Skeletal muscle satellite cell (primary cell): ENCODE data around the gene PROM1. TPM values are rescaled to one million over a fixed set of nuclear protein-coding genes. Genes with fewer than 3 reads are reported as not detected.

Experiments
- H3K27me3 ChIP-seq: 2 replicates; pipeline ENCODE4 v1.7.0; 2013; ENCODE audit warnings: low read length; ENCODE audit not compliant: control insufficient read depth, insufficient read depth
- H3K36me3 ChIP-seq: 2 replicates; pipeline ENCODE4 v1.7.0; 2013; ENCODE audit warnings: mild to moderate bottlenecking, control low read depth, low read length; ENCODE audit not compliant: insufficient read depth
- H3K4me1 ChIP-seq: 2 replicates; pipeline ENCODE4 v1.7.0; 2013; ENCODE audit warnings: low read length; ENCODE audit not compliant: control insufficient read depth, insufficient read depth
- H3K4me2 ChIP-seq: 2 replicates; pipeline ENCODE4 v1.7.0; 2013; ENCODE audit warnings: mild to moderate bottlenecking, low read length
- H3K4me3 ChIP-seq: 2 replicates; pipeline ENCODE4 v1.7.0; 2013; ENCODE audit warnings: low read length
- H3K9ac ChIP-seq: 2 replicates; pipeline ENCODE4 v1.7.0; 2013; ENCODE audit warnings: mild to moderate bottlenecking, low read depth, low read length, moderate library complexity
- H3K9me3 ChIP-seq: replicated peaks from 2 replicates; pipeline ENCODE4 v1.7.0; 2013; ENCODE audit warnings: mild to moderate bottlenecking, control low read depth, low read length
- total RNA-seq: library from RNA; depleted of rRNA; stranded (reverse); fragments of >200 nt; gene quantifications from 2 replicates; pipeline ENCODE4 v1.2.3, GENCODE V29; 2012; rRNA removed

Gene PROM1, protein sequence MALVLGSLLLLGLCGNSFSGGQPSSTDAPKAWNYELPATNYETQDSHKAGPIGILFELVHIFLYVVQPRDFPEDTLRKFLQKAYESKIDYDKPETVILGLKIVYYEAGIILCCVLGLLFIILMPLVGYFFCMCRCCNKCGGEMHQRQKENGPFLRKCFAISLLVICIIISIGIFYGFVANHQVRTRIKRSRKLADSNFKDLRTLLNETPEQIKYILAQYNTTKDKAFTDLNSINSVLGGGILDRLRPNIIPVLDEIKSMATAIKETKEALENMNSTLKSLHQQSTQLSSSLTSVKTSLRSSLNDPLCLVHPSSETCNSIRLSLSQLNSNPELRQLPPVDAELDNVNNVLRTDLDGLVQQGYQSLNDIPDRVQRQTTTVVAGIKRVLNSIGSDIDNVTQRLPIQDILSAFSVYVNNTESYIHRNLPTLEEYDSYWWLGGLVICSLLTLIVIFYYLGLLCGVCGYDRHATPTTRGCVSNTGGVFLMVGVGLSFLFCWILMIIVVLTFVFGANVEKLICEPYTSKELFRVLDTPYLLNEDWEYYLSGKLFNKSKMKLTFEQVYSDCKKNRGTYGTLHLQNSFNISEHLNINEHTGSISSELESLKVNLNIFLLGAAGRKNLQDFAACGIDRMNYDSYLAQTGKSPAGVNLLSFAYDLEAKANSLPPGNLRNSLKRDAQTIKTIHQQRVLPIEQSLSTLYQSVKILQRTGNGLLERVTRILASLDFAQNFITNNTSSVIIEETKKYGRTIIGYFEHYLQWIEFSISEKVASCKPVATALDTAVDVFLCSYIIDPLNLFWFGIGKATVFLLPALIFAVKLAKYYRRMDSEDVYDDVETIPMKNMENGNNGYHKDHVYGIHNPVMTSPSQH
- total RNA-seq: not detected in 2 replicates

DNA sequence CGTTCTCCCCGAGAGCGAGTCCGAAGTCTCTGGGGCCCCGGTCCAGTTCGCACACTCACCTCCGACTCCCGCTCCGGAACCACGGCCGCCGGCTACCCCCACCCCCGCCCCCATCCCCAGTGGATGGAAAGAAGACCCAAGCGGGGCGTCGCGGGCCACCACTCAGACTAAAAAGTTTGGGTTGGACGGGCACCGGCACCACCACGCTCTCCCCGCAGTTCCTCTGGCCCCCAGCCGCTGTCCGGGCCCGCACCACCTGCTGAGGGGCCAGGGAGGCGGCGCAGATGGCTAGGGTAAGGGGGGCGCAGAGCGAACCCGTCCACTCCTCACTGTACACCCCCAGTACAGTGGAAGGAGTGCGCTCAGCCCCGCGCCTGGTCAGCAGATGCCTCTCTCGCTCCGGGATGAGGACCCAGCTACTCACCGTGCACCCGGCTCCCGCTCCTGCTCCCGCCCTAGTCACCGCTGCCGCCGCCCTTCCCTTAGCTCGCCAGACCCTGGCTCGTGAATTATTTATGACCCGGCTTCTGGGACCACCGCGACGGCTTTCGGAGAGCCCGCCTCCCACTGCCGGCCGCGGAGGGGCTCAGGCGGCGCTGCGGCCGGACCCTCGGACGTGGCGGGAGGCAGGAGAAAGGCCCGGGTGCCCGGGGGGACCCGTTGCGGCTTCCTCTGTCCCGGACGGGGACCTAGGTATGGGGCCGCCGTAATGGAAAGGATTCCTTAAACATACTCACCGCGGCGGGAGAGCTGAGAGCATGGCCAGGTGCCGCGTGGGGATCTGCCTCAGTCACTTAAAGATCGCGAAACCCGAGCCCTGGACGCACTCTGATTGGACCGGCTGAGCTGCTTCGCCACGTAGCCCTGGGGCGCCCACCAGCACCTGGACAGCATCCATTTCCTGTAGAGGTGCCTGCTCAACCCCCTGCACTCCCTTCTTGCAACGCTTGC lies at the start of gene PROM1:
Gene PROM1, minus strand, starts transcription at position 783 of the 951 bp plus-strand sequence. CDS start 8,117 bp downstream, outside the sequence.
- no peak within 1 kb of the TSS for H3K9ac ChIP-seq
- peak within 1 kb of the TSS; percentile 54 for H3K4me3 ChIP-seq
- no peaks in the 10 kb centered on the region for H3K36me3 ChIP-seq
- peaks cover 9% of the 10 kb centered on the region for H3K4me1 ChIP-seq
- peak within 1 kb of the TSS; percentile 63 for H3K4me2 ChIP-seq
- H3K9me3 ChIP-seq: no peaks in the 10 kb centered on the region
- peaks cover 74% of the 10 kb centered on the region for H3K27me3 ChIP-seq

DNA sequence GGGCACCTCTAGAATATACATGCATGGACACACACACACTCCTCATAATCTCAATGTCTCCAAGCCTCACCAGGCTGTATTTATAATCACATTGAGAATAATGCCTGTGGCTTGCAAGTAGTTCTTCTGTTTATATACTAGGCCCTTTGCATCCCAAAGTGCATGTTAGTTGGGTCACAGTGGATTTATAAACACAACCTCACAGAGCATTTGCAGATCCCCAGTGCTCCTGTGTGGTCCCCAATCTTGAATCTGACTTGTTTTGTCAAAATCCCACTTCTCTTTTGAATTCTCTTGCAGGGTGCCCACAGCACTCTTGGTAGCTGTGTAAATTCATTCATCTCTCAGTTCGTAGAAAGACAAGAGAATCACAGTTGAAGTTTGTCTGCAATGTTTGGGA lies 49.6 kb upstream of the PROM1 start:
- Histone ChIP-seq H3K9ac (no peak overlapping the region), H3K36me3 (no peaks in the 10 kb centered on the region), H3K4me2 (no peak overlapping the region), H3K27me3 (peaks cover 21% of the 10 kb centered on the region), H3K4me1 (no peaks in the 10 kb centered on the region), H3K4me3 (no peak overlapping the region), H3K9me3 (no peaks in the 10 kb centered on the region)

DNA sequence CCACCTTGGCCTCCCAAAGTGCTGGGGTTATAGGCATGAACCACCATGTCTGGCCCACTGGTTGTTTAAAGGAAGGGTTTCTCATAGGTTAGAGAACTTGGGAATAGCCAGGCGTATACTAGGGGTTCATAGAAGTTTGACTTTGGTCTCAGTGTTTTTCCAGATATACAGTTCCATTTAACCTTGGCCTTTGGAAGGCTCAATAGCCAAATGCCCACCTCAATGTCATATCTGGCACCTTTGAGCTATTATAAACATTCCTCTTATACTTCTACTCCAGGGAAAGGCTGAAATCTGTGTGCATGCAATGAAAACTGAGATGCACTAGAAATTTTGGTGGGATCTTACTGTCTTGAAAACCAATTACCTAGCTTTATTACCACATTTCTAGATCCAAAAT lies 47.5 kb upstream of the PROM1 start:
- Histone ChIP-seq H3K9me3 (no peaks in the 10 kb centered on the region), H3K36me3 (no peaks in the 10 kb centered on the region), H3K27me3 (peaks cover 10% of the 10 kb centered on the region), H3K9ac (no peak overlapping the region), H3K4me1 (no peaks in the 10 kb centered on the region), H3K4me3 (no peak overlapping the region), H3K4me2 (no peak overlapping the region)

DNA sequence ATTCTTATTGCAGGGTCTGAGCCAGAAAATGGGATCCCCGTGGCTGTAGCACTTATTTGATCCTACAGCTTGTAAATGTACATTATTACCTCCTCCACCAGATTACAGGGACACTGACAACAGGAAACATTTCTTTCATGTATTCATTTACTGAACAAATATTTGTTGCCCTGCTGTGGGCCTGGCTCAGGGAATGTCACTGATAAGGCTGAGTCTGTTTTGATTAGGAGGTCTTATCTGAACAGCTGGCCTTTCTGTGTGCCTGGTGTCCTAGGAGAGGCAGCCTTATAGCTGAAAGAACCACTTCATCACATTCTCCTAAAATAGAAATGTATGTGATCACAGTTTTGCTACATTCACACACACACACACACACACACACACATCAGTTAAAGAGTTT lies 45.5 kb upstream of the PROM1 start:
- Histone ChIP-seq H3K27me3 (peaks cover 8% of the 10 kb centered on the region), H3K9me3 (no peaks in the 10 kb centered on the region), H3K9ac (no peak overlapping the region), H3K4me3 (no peak overlapping the region), H3K36me3 (no peaks in the 10 kb centered on the region), H3K4me1 (no peaks in the 10 kb centered on the region), H3K4me2 (no peak overlapping the region)

DNA sequence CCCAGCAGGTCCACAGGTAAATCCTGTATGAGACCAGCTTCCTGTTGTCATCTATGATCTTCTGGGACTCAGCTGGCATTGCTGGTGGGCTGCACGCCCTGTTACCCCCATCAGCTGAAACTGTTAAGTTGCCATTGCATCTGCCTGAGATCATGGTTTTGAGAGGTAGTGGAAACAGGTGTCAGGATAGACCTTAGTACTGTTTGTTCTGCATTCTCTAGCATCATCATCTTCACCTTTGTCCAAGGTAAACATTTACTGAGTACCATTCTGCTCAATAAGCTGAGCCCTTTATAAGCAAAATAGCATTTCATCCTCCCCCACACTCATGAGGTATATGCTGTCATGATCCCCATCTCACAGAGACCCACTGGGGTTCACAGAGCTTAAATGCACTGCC lies 42.9 kb upstream of the PROM1 start:
- Histone ChIP-seq H3K4me2 (no peak overlapping the region), H3K4me3 (no peak overlapping the region), H3K4me1 (no peaks in the 10 kb centered on the region), H3K9me3 (no peaks in the 10 kb centered on the region), H3K27me3 (peaks cover 7% of the 10 kb centered on the region), H3K9ac (no peak overlapping the region), H3K36me3 (no peaks in the 10 kb centered on the region)

DNA sequence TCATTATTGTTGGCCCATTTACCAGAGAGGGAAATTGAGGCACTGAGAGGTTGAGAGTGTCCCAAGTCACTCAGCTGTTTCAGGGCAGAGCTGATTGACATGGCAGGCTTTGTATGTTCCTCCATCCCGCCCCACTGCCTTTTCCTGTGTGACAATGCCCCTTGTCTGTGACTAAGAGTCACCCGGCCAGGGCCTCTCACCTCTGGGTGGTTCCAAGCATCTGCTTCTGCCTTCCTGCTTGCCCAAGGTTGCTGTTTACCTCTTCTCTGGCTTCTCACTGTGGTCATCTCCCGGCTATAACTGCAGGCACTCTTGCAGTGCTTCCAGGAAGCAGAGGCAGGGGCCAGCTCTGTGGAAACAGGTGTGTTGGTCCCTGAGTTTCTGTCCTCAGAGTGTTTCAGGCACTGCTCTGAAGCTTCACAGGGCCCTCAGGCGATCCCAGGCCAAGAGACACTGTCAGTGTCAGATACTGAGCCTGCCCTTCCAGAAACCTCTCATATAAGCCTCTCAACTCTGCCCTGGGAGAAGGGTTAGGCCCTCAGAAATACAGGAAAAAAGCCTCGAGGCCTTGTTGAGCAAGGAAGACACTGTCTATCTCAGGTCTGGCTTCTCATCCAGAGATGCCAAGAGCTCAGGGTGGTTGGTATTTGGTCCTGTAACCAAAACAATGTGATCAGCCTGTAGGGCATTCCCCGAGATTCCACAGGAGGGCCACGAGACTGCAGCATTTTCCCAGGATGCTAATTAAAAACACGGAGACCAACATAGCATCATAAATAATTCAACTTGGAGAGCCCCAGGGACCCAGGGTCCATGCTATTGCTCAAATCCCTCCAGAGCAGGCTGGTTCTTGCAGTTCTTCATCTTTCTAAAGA lies 42.0 kb upstream of the PROM1 start:
- H3K9ac ChIP-seq: no peak overlapping the region
- no peaks in the 10 kb centered on the region for H3K4me1 ChIP-seq
- H3K36me3 ChIP-seq: no peaks in the 10 kb centered on the region
- peaks cover 7% of the 10 kb centered on the region for H3K27me3 ChIP-seq
- no peak overlapping the region for H3K4me3 ChIP-seq
- no peak overlapping the region for H3K4me2 ChIP-seq
- no peaks in the 10 kb centered on the region for H3K9me3 ChIP-seq

DNA sequence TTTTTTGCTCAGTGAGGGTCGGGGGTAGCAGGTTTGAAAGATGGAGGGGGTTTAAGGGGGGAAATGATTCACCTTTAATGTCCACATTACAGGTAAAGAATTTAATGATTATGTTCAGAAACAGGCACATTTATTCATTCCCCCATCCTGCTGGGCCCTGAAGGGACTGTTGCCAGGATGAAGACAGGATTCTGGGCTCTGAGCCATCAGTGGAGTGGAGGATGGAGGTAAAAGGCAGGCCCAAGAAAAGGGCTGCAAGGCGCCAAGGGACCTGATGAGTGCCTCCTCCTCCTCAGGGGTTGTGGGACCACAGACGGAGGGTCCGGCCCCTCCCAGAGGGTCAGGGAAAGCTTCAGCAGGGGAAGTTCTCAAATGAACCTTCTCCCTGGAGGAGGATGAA lies 40.4 kb upstream of the PROM1 start:
- no peaks in the 10 kb centered on the region for H3K36me3 ChIP-seq
- peaks cover 7% of the 10 kb centered on the region for H3K27me3 ChIP-seq
- no peak overlapping the region for H3K9ac ChIP-seq
- no peak overlapping the region for H3K4me3 ChIP-seq
- H3K4me2 ChIP-seq: no peak overlapping the region
- H3K4me1 ChIP-seq: no peaks in the 10 kb centered on the region
- H3K9me3 ChIP-seq: no peaks in the 10 kb centered on the region

DNA sequence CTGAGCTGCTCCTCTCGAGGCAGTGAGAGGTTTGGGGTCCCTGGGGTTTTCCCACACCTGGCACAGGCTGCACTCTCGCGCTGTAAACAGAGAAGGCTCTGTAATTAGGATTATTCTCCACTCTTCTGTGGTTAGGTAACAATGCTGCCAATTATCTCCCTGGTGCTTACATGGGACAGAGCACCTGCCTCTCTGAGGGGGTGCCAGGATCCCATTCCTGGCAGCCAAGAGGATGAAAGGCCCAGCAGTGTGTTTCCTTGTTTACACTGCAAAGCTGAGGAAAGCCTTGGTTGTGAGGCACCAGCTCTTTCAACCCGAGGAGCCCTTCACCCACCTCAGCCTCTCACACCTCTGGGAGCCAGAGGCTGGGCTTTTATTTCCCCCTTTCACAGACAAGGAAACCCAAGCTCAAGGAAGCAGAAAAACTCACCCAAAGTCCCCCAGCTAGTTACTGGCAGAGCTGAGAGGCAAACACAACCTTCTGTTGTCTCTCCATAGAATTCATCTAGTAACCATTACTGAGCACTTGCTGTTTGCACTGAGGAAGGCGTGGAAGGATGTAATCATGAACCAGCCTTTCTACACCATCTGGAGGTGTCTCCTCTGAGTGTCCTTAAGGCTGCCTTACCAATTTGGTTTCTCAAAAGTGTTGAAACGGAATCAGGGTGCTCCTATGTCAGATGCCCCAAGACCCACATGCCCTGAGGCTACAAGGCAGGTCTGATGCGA lies 39.7 kb upstream of the PROM1 start:
- H3K4me3 ChIP-seq: no peak overlapping the region
- no peaks in the 10 kb centered on the region for H3K36me3 ChIP-seq

DNA sequence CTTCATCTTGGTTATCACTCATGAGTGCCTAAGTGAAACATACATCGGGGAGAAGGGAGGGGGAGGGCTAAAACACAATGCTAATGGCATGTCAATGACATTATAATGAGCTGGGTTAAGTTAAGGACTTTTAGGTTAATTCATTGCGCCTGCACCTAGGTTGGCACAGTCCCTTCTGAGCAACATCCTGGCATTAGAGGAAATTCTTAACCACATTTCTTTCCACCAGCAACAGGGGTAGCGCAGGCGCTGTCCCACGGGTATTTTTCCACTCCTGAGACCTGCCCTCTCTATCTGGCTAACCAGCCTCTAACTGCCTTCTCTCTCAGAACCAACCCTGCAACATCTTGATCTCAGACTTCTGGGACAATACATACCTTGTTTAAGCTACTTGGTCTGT lies 39.0 kb upstream of the PROM1 start:
- Histone ChIP-seq H3K4me2 (no peak overlapping the region), H3K4me3 (no peak overlapping the region), H3K4me1 (no peaks in the 10 kb centered on the region), H3K9ac (no peak overlapping the region), H3K36me3 (no peaks in the 10 kb centered on the region), H3K27me3 (peaks cover 7% of the 10 kb centered on the region), H3K9me3 (no peaks in the 10 kb centered on the region)

More for the DNA sequence above, 39.7 kb upstream of the PROM1 start:
- no peak overlapping the region for H3K9ac ChIP-seq
- no peak overlapping the region for H3K4me2 ChIP-seq
- peaks cover 7% of the 10 kb centered on the region for H3K27me3 ChIP-seq
- no peaks in the 10 kb centered on the region for H3K9me3 ChIP-seq
- H3K4me1 ChIP-seq: no peaks in the 10 kb centered on the region

DNA sequence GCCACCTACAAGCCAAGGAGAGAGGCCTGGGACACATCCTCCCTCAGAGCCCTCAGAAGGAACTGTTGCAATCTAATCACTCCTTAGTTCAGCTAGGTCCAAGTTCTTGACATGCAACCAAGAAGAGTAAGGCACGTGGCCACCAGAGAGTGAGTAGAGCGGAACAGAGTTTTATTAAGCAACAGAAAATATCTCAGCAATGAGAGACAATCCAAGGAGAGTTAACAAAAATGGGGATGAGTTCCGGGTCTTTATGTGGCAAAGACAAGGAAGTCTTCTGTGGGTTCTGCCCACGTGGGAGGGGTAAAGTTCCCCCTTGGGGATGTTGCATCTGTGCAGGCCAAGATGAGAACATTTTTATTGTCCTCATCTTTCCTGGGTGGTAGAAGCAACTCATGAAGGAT lies 38.5 kb upstream of the PROM1 start:
- Histone ChIP-seq H3K9me3 (no peaks in the 10 kb centered on the region), H3K4me2 (no peak overlapping the region), H3K27me3 (peaks cover 7% of the 10 kb centered on the region), H3K9ac (no peak overlapping the region), H3K4me1 (no peaks in the 10 kb centered on the region), H3K36me3 (no peaks in the 10 kb centered on the region), H3K4me3 (no peak overlapping the region)
